Right lobe of liver (tissue), 4 donors: ENCODE measurements around the gene ARHGAP12.

Experiments used
- CTCF ChIP-seq, 4 donors: fragments of 200-600 bp in 3 of 4; fragments of 450-650 bp in 1 of 4; IDR thresholded peaks; one replicate each; pipeline versions ENCODE4 v1.5.1 to v1.8.0; 2016 to 2022; ENCODE audit warnings: antibody characterized with exemption in 4 of 4, mild to moderate bottlenecking in 2 of 4
- POLR2A ChIP-seq: fragments of 450-650 bp; IDR thresholded peaks from one replicate; pipeline ENCODE4 v1.6.1; 2017; ENCODE audit warnings: antibody characterized with exemption, mild to moderate bottlenecking
- donor health status: DM: no; HTN: no; CAD: no.
- donor health status: DM: no; HTN: no; CAD: no.
- donor health status: DM: no; HTN: yes; CAD: no.

GRCh38 chr10:31756101-31756728 lies 172.4 kb downstream of the ARHGAP12 start:
- TF ChIP-seq CTCF (IDR thresholded peaks at IDR 0.05): no peak
- no peak for TF ChIP-seq POLR2A
